ENCODE measurements around the gene E2F6. TPM values are rescaled to one million over a fixed set of nuclear protein-coding genes. Genes with fewer than 3 reads are reported as not detected.

The E2F6 gene
- total and polyA plus RNA-seq, 10 of the 15 experiments (the other 5 are each of a cell fraction or from before 2014, with no cell fraction given), result 4.2 to 15.5 (median 11.3) TPM

- TF ChIP-seq CUX1 (IDR thresholded peaks at IDR 0.05; ENCODE audit: insufficient replicate concordance, low read depth, low read length) (no peak), PML (IDR thresholded peaks at IDR 0.05; ENCODE audit: low read length) (peak; percentile 38; the same call in 1 of the 2 replicates), GABPA (IDR thresholded peaks at IDR 0.05; ENCODE audit: low read depth) (no peak), CBX5 (IDR thresholded peaks at IDR 0.05; ENCODE audit: low read depth) (0 out of 2 replicates have a peak, but pooled peaks have one; percentile 70), CEBPZ (IDR thresholded peaks at IDR 0.05; ENCODE audit: low read depth, low read length) (no peak), ZNF687 (IDR thresholded peaks at IDR 0.05) (peak; percentile 79), MYC (IDR thresholded peaks at IDR 0.05; ENCODE audit: insufficient read depth, insufficient read length, insufficient replicate concordance, low read length, severe bottlenecking) (no peak), IRF5 (IDR thresholded peaks at IDR 0.05; ENCODE audit: borderline replicate concordance) (no peak), CBX3 (IDR thresholded peaks at IDR 0.05; ENCODE audit: borderline replicate concordance, low read depth) (no peak), ZZZ3 (IDR thresholded peaks at IDR 0.05; ENCODE audit: control insufficient read depth, insufficient read length, low read depth) (no peak), HCFC1 (IDR thresholded peaks at IDR 0.05; ENCODE audit: low read length) (peak; percentile 22; the same call in 1 of the 2 replicates), NFIC (IDR thresholded peaks at IDR 0.05; ENCODE audit: low read depth, low read length) (no peak), IRF3 (IDR thresholded peaks at IDR 0.05) (no peak)
Measured at GRCh38 chr2:11465485-11466306, at the start of gene E2F6 (continued).
